ENCODE measurements around the gene CNGB1.
"Not testable (repeated sequence)": the region's sequence is repeated elsewhere in the genome, so short reads cannot be mapped to it uniquely, and the experiment has no call there.

Gene CNGB1

DNA sequence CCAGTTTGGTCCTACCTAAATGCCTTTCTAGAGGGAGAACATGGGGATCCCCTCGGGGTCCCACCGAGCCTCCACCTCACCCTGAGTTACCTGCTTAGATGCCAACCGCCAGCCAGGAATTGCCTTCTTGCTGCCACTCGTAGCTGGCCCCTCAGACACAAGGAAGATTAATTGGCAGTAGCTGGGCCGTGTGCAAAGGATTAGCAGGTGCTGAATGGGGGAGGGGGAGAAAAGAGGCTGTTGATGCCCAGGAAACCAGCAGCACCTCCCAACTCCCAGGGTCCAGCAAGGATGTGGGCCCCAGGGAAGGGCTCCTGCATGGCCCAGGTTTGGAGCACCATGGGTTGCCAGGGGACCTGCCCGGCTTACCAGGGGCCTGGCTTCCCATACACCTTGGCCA, at the start of gene CNGB1:
Gene CNGB1 (minus strand): TSS at position 159 of the 400 bp plus-strand sequence. CDS start 3,842 bp downstream, outside the sequence.
- no peak for DNase-seq (ENCODE audit: low read depth in 4 of 4, low spot score in 1 of 4)

GRCh38 chr16:58019866-58020538, 49.1 kb upstream of the CNGB1 start:
- no peak for DNase-seq (ENCODE audit: low read depth in 4 of 4, low spot score in 1 of 4)

DNA sequence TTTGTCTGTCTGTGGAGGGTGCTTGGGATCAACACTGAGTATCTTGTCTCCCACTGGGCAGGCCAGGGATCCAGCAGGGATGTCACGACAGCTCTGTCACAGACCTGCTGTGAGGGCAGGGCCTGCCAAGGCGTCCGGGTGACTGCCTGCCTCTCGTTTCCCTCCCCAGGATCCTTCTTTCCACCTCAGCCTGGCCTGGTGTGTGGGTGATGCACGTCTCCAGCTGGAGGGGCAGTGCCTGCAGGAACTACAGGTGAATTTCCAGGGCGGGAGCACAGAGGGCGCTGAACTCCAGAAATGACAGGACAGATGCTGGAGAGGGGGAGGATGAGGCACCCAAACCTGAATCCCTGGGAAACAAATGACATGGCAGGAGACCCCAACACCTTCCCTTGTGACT, 47.9 kb upstream of the CNGB1 start:
- DNase-seq (ENCODE audit: low read depth in 4 of 4, low spot score in 1 of 4) = no peak

DNA sequence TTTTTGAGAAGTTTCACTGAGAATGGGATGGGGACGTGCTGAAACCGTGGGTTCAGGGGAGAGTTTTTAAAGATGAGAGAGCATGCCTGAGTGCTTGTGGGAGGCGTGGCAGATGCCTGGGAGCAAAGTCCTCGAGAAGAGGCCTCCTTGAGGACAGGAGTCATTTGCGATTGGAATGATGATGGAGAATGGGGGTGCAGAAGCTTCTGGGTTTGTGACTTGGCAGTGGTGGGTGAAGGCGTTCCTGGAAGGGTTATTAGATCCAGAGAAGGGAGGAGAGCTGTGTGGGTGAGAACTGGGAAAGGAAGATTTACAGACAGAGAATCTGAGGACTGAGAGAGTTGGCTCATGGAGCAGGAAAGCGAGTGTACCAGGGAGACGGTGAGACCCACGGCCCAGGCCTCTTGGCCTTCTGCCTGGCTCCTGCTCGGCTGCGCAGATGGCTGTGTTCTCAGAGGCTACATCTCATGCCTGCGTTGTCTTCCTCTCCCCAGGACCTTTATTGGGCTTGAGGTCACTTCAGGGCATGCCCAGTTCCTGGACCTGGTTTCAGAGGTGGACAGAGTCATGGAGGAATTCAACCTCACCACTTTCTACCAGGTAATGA, 46.0 kb upstream of the CNGB1 start:
- no peak for DNase-seq (ENCODE audit: low read depth in 4 of 4, low spot score in 1 of 4)

- DNase-seq (ENCODE audit: low read depth in 4 of 4, low spot score in 1 of 4) = no peak
These were observed 42.5 kb upstream of the CNGB1 start for GRCh38 chr16:58013201-58013956.

- DNase-seq (ENCODE audit: low read depth in 4 of 4, low spot score in 1 of 4) = no peak
These were observed 41.6 kb upstream of the CNGB1 start for GRCh38 chr16:58012481-58012880.

- no peak for DNase-seq (ENCODE audit: low read depth in 4 of 4, low spot score in 1 of 4)
These were observed 40.7 kb upstream of the CNGB1 start for GRCh38 chr16:58011652-58012051.

DNA sequence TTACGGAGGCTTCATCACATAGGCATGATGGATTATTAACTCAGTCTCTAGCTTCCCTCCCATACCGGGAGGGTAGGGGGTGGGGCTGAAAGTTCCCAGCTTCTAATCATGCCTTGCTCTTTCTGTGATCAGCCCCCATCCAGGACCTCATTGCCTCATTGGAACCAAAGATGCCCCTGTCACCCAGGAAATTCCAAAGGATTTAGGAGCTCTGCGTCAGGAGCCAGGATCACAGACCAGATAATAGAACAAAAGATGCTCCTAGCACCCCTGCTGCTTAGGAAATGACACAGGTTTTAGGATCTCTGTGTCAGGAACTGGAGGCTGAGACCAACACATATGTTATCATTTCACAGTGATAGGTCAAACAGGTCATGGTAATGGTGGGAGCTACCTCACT, 40.0 kb upstream of the CNGB1 start:
- DNase-seq (ENCODE audit: low read depth in 4 of 4, low spot score in 1 of 4) = no peak

DNA sequence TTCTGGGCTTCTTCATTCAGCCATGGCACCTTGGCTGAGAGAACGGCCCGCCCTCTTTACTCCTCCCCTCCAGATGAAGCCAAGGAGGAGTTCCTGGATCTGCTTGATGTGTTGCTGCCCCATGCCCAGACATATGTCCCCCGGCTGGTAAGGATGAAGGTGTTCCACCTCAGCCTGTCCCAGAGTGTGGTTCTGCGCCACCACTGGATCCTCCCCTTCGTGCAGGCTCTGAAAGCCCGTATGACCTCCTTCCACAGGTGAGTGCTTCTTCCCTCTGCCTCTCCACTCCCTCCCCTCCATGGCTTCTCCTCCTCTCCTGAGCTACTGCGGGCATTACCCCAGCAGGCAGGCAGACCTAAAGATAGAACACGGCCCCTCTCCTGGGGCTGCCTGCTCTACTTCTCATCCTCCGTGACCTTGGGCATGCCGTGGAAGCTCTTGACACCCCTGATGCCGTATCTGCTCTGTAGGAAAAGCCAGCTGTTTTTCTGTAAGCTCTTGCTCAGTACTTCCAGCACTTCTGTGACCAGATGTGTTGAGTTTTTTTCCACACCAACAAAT, 39.0 kb upstream of the CNGB1 start:
- no peak for DNase-seq (ENCODE audit: low read depth in 4 of 4, low spot score in 1 of 4)

- DNase-seq (ENCODE audit: low read depth in 4 of 4, low spot score in 1 of 4) = not testable (repeated sequence)
These were observed 33.8 kb upstream of the CNGB1 start for GRCh38 chr16:58004736-58005135.

GRCh38 chr16:58002936-58003335, 32.0 kb upstream of the CNGB1 start:
- DNase-seq (ENCODE audit: low read depth in 4 of 4, low spot score in 1 of 4) = no peak

GRCh38 chr16:58002416-58002800, 31.5 kb upstream of the CNGB1 start:
- no peak for DNase-seq (ENCODE audit: low read depth in 4 of 4, low spot score in 1 of 4)

GRCh38 chr16:58001781-58002415, 31.0 kb upstream of the CNGB1 start:
- DNase-seq (ENCODE audit: low read depth in 4 of 4, low spot score in 1 of 4) = no peak

- DNase-seq (ENCODE audit: low read depth in 4 of 4, low spot score in 1 of 4) = peak; percentile 56 to 77 (median 68)
These were observed 30.1 kb upstream of the CNGB1 start, which contains the start of gene USB1 for GRCh38 chr16:58000706-58001676. USB1 (plus strand) TSS chr16:58001407; CDS start chr16:58001484, 77 bp downstream.

GRCh38 chr16:57999971-58000705, 29.2 kb upstream of the CNGB1 start, which contains the start of gene ZNF319:
ZNF319 (minus strand) TSS chr16:58000672; CDS start chr16:57998265, 2,407 bp downstream.
- no peak for DNase-seq (ENCODE audit: low read depth in 4 of 4, low spot score in 1 of 4)

DNA sequence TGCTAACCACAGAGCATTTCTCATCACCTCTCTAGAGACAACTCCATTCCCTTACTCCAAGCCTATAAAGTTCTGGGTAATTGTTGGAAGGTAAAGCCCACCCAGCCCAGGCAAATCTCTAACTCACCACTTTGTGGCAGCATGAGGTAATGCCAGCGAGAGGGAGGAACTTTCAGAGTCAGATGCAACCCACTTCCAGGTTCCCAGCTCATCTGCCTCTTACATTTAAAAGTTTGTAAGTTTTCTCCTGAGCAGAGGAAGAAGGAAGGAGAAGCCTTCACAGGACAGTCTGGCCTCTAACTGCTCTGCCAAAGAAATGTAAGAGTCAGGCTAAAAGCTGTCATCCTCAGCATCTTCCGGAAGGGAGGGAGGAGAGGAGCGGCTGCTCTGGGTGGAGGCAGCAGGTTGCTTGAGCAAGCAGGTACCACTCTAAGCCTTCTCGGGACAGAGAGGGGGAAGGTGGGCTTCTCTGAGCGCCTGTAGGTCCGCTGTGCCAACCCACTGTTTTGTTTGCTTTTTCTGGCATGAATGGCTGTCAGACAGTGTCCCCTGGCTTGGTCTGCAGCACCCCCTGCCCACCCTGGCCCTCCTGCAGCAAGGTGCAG, 28.5 kb upstream of the CNGB1 start:
- DNase-seq (ENCODE audit: low read depth in 4 of 4, low spot score in 1 of 4) = peak in 1 of 4 experiments; percentile 13

DNA sequence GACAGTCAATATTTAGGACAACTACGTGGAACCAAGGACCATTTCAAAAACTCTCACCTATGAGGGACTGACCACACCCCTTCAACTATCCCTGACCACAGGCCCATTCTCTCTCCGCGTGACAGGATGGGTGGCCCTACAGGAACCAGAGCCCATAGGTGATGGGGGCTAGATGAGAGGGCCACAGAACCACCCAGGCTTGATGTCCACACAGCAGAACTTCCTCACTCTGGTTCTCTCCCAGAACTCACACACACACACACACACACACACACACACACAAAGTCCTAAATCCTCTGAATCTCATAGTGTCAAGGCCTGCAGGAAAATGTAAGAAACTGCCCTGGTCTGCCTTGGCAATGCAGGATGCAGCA, 28.1 kb upstream of the CNGB1 start:
- no peak for DNase-seq (ENCODE audit: low read depth in 4 of 4, low spot score in 1 of 4)

DNA sequence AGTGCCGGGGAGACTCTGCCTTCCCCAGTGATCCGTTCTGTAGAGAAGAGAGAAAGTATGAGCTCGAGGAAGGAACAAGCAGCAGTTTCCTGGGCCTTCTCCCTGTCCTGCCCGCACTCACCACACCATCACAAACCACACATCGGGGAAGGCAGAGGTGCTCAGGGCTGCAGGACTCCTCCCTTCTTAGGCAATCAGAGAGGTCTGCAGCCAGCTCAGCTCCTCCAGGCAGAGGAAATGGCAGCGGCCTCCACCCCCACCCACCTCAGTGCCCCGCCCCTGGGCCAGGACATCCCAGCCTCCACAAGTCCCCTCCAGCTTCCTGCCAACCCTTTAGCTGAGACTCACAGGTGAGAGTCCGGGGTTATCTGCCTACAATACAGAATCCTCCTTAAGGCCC, 27.6 kb upstream of the CNGB1 start:
- peak in 1 of 4 experiments; percentile 55 for DNase-seq (ENCODE audit: low read depth in 4 of 4, low spot score in 1 of 4)
